Adrenal gland (tissue), 12 donors: ENCODE measurements around the gene TMEM259. TPM values are rescaled to one million over a fixed set of nuclear protein-coding genes. Genes with fewer than 3 reads are reported as not detected.

Experiments
- DNase-seq, 7 donors: peaks; one replicate each; pipeline ENCODE4 v3.0.0-alpha.2; 2019 to 2020
- H3K27ac ChIP-seq, 5 donors: fragments of 200-600 bp; sonication (generic) in 4 of 5; 1 replicate in 3 of 5; 2 replicates in 2 of 5; pipeline versions ENCODE4 v1.5.1 to v1.8.0; 2016 to 2020; ENCODE audit warnings: mild to moderate bottlenecking in 1 of 5
- H3K27me3 ChIP-seq: fragments of 200-600 bp; 2 replicates; pipeline ENCODE4 v1.8.0; 2021
- H3K36me3 ChIP-seq, 2 donors: fragments of 200-600 bp; replicated peaks in 1 of 2; 1 replicate in 1 of 2; 2 replicates in 1 of 2; pipeline versions ENCODE4 v1.5.1 to v1.8.0; 2018 to 2022
- H3K4me1 ChIP-seq, 2 donors: fragments of 200-600 bp; replicated peaks in 1 of 2; 1 replicate in 1 of 2; 2 replicates in 1 of 2; pipeline versions ENCODE4 v1.5.1 to v1.8.0; 2018 to 2021
- H3K4me3 ChIP-seq, 4 donors: fragments of 200-600 bp; sonication (generic) in 3 of 4; one replicate each; pipeline ENCODE4 v1.5.1; 2016 to 2018
- H3K9me3 ChIP-seq, 3 donors: fragments of 200-600 bp; sonication (generic) in 1 of 3; replicated peaks in 1 of 3; 1 replicate in 2 of 3; 2 replicates in 1 of 3; pipeline versions ENCODE4 v1.5.1 to v1.8.0; 2016 to 2021
- CTCF ChIP-seq, 6 experiments: fragments of 450-650 bp in 4 of 6; fragments of 200-600 bp in 2 of 6; sonication (generic) in 1 of 6; IDR thresholded peaks; 1 replicate in 5 of 6; 2 replicates in 1 of 6; pipeline versions ENCODE4 v1.5.1 to v1.8.0; 2016 to 2021; ENCODE audit warnings: antibody characterized with exemption in 6 of 6, mild to moderate bottlenecking in 2 of 6, moderate library complexity in 1 of 6
- POLR2A ChIP-seq, 2 donors: fragments of 450-650 bp; IDR thresholded peaks; one replicate each; pipeline ENCODE4 v1.6.1; 2017; ENCODE audit warnings: antibody characterized with exemption in 2 of 2, mild to moderate bottlenecking in 2 of 2, moderate library complexity in 1 of 2
- WGBS, 4 donors: extraction: QIAGEN DNeasy Blood & Tissue Kit in 2 of 4; methylation state at CpG; one replicate each; pipeline versions ENCODE4 v1.1.5 to v1.1.7; 2013 to 2017; 5-methylcytosine and 5-hydroxymethylcytosine counted together
- intact Hi-C, 2 donors: fragments of 100-400 bp; cut with DNase I; formaldehyde crosslinking; loops; one replicate each; pipeline versions ENCODE4 v1.14.1 to v1.15.0; 2022 to 2023
- polyA plus RNA-seq, 3 donors: library from polyadenylated mRNA; stranded (reverse); fragments of 200-250 nt in 2 of 3; fragments of 350-450 nt in 1 of 3; fragmentation: Illumina TruSeq in 1 of 3; extraction: RNeasy Lipid Tissue Mini Kit (QIAGEN cat#74804) in 1 of 3; gene quantifications; one replicate each; pipeline ENCODE4 v1.2.3, GENCODE V29; 2013 to 2014
- total RNA-seq, 9 donors: library from RNA; depleted of rRNA in 4 of 9; stranded (reverse); fragments of >200 nt in 4 of 9; fragments of 120-200 nt in 1 of 9; fragmentation: NEBNext Ultra II Directional in 1 of 9; extraction: Animal tissue kit (Norgen Biotek cat#: 25700) in 1 of 9; gene quantifications; one replicate each; pipeline versions ENCODE4 v1.1.0 to v1.2.4, GENCODE V29; 2013 to 2023
- donor health status: healthy with polysubstance abuse.
- donor health status: Bipolar disorder and iron deficiency.
- donor health status: DM: yes; HTN: yes; CAD: no.
- donor health status: DM: no; HTN: no; CAD: no.
- donor health status: DM: no; HTN: no; CAD: no.
- donor health status: DM: yes; HTN: yes; CAD: no.

The TMEM259 gene
- total and polyA plus RNA-seq, 12 donors: 79.4 to 743 (median 202) TPM

DNA sequence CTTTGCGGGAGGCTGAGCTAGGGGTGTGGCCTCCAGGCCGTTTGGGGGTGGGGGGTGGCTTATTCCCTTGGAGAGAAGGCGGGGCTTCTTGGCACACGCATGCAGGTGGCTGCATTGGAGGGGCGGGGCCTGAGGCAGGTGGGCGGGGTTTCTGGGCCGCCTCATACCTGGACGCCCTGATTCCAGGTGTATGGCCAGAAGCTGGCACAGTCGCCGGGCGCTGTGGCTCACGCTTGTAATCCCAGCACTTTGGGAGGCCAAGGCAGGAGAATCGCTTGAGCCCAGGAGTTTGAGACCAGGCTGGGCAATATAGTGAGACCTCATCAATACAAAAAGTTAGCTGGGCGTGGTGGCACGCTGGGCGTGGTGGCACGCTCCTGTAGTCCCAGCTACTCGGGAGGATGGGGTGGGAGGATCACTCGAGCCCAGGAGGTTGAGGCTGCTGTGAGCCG, 26.8 kb upstream of the TMEM259 start:
- H3K27ac ChIP-seq: no peak overlapping the region
- no peaks in the 10 kb centered on the region for H3K4me1 ChIP-seq
- no peaks in the 10 kb centered on the region for H3K36me3 ChIP-seq
- H3K9me3 ChIP-seq: no peaks in the 10 kb centered on the region
- intact Hi-C loops: no loop called here
- peak in 1 of 7 donors; percentile 28 for DNase-seq
- H3K4me3 ChIP-seq: no peak overlapping the region
- TF ChIP-seq POLR2A (IDR thresholded peaks at IDR 0.05) (no peak), CTCF (IDR thresholded peaks at IDR 0.05) (no peak)
- no peaks in the 10 kb centered on the region for H3K27me3 ChIP-seq
- 86 to 93% (median 87%) methylated on average over 15 to 20 of the region's 20 CpGs for WGBS, 4 donors

- 87 to 92% (median 90%) methylated on average over 20 to 77 of the region's 77 CpGs for WGBS, 4 donors
- TF ChIP-seq CTCF (IDR thresholded peaks at IDR 0.05): no peak
- no peak for TF ChIP-seq POLR2A (IDR thresholded peaks at IDR 0.05)
- intact Hi-C loops: no loop called here
- no peaks in the 10 kb centered on the region for H3K27me3 ChIP-seq
- DNase-seq: peak in 1 of 7 donors; percentile 21
- H3K4me1 ChIP-seq: no peaks in the 10 kb centered on the region
- H3K27ac ChIP-seq: no peak overlapping the region
- H3K36me3 ChIP-seq: no peaks in the 10 kb centered on the region
- H3K4me3 ChIP-seq: no peak overlapping the region
- H3K9me3 ChIP-seq: no peaks in the 10 kb centered on the region
Observed at GRCh38 chr19:1046836-1047695, 26.1 kb upstream of the TMEM259 start.

DNA sequence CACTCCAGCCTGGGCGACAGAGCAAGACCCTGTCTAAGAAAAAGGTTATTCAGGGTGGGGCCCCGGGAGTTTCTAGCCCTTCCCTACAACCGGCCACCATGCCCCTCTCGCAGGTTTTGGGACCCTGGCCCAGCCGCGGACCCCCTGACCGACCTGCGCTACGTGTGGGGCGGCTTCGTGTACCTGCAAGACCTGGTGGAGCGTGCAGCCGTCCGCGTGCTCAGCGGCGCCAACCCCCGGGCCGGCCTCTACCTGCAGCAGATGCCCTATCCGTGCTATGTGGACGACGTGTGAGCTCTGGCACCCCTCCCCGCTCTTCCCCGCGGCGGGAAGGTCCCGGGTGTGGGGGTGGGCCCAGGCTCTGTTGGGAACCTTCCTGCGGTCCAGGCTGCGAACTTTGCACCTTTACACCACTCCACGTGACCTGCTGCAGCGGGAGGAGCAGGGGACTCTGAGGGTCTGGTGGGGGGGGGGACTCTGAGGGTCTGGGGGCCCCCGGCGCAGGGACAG, 25.2 kb upstream of the TMEM259 start:
- H3K4me3 ChIP-seq: no peak overlapping the region
- no peaks in the 10 kb centered on the region for H3K27me3 ChIP-seq
- intact Hi-C loops: no loop called here
- no peak overlapping the region for H3K27ac ChIP-seq
- peaks cover 0 to 6% of the 10 kb centered on the region in 2 donors for H3K4me1 ChIP-seq
- no peak for DNase-seq
- WGBS, 4 donors: 91 to 94% (median 92%) methylated on average over 29 to 33 of the region's 33 CpGs
- H3K36me3 ChIP-seq: no peaks in the 10 kb centered on the region
- TF ChIP-seq CTCF (IDR thresholded peaks at IDR 0.05) (no peak), POLR2A (IDR thresholded peaks at IDR 0.05) (no peak)
- no peaks in the 10 kb centered on the region for H3K9me3 ChIP-seq

DNA sequence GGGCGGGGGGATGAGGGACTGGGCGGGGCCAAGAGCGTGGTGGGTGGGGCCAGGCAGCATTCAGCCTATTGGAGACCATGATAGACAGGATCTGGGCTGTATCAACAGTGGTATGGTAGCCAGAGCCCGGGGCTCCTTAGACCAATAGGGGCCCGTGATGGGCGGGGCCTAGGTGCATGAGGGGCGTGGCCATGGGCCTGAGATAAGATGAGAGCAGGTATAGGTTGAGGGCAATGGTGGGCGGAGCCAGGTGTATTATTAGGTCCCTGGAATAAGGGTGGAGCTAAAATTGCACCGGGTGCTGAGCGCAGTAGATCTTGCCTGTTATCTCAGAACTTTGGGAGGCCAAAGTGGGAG, 24.3 kb upstream of the TMEM259 start:
- DNase-seq: peak in 1 of 7 donors; percentile 20
- H3K36me3 ChIP-seq: no peaks in the 10 kb centered on the region
- H3K9me3 ChIP-seq: no peaks in the 10 kb centered on the region
- H3K27me3 ChIP-seq: no peaks in the 10 kb centered on the region
- no peak overlapping the region for H3K4me3 ChIP-seq
- peaks cover 7 to 16% of the 10 kb centered on the region in 2 donors for H3K4me1 ChIP-seq
- intact Hi-C loops: no loop called here
- no peak overlapping the region for H3K27ac ChIP-seq
- TF ChIP-seq POLR2A (IDR thresholded peaks at IDR 0.05) (no peak), CTCF (IDR thresholded peaks at IDR 0.05) (no peak)
- 76 to 82% (median 78%) methylated on average over 7 to 10 of the region's 10 CpGs for WGBS, 4 donors
